Breast epithelium (tissue), 3 donors: ENCODE data around the gene PURA.

Source experiments
- POLR2A ChIP-seq: fragments of 450-650 bp; IDR thresholded peaks from one replicate; pipeline ENCODE4 v1.6.1; 2016; ENCODE audit warnings: antibody characterized with exemption, mild to moderate bottlenecking, moderate library complexity
- POLR2AphosphoS5 ChIP-seq, 3 donors: sonication (generic); formaldehyde crosslinking; IDR thresholded peaks; one replicate each; pipeline ENCODE4 v1.6.1; 2017; ENCODE audit warnings: antibody characterized with exemption in 3 of 3
- TF ChIP-seq, protein P1 (sequence below), 3 donors: fragments of 450-650 bp; IDR thresholded peaks; one replicate each; pipeline ENCODE4 v1.5.1; 2016 to 2017; ENCODE audit warnings: antibody characterized with exemption in 3 of 3, mild to moderate bottlenecking in 3 of 3, moderate library complexity in 3 of 3

- TF ChIP-seq, protein P1, sequence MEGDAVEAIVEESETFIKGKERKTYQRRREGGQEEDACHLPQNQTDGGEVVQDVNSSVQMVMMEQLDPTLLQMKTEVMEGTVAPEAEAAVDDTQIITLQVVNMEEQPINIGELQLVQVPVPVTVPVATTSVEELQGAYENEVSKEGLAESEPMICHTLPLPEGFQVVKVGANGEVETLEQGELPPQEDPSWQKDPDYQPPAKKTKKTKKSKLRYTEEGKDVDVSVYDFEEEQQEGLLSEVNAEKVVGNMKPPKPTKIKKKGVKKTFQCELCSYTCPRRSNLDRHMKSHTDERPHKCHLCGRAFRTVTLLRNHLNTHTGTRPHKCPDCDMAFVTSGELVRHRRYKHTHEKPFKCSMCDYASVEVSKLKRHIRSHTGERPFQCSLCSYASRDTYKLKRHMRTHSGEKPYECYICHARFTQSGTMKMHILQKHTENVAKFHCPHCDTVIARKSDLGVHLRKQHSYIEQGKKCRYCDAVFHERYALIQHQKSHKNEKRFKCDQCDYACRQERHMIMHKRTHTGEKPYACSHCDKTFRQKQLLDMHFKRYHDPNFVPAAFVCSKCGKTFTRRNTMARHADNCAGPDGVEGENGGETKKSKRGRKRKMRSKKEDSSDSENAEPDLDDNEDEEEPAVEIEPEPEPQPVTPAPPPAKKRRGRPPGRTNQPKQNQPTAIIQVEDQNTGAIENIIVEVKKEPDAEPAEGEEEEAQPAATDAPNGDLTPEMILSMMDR (IDR thresholded peaks at IDR 0.05) = no peak
- TF ChIP-seq POLR2AphosphoS5 (IDR thresholded peaks at IDR 0.05) (no peak), POLR2A (no peak)
Measured at GRCh38 chr5:140134277-140134935, 20.5 kb downstream of the PURA start.
